Osteoblast (primary cell): Measurements from ENCODE around the gene RAI14. TPM values are rescaled to one million over a fixed set of nuclear protein-coding genes. Genes with fewer than 3 reads are reported as not detected.
"Not testable (repeated sequence)": the region's sequence is repeated elsewhere in the genome, so short reads cannot be mapped to it uniquely, and the experiment has no call there.

Source experiments
- DNase-seq: peaks from one replicate; pipeline ENCODE4 v3.0.0; 2011; ENCODE audit warnings: low spot score, mixed read lengths; ENCODE audit not compliant: insufficient read length; ENCODE audit errors: missing footprints
- H2AFZ ChIP-seq: 2 replicates; pipeline ENCODE4 v1.6.0; 2011; ENCODE audit warnings: mild to moderate bottlenecking, low read length
- H3K27ac ChIP-seq: 2 replicates; pipeline ENCODE4 v1.5.1; 2011; ENCODE audit warnings: mild to moderate bottlenecking, low read depth, low read length, moderate library complexity
- H3K27me3 ChIP-seq: 2 replicates; pipeline ENCODE4 v1.6.0; 2012; ENCODE audit warnings: mild to moderate bottlenecking, control low read depth, inconsistent platforms, low read length, moderate library complexity; ENCODE audit not compliant: insufficient read depth
- H3K36me3 ChIP-seq: 2 replicates; pipeline ENCODE4 v1.5.1; 2011; ENCODE audit warnings: mild to moderate bottlenecking, low read length, control low read depth, moderate library complexity; ENCODE audit not compliant: insufficient read depth
- H3K4me1 ChIP-seq: 2 replicates; pipeline ENCODE4 v1.5.1; 2011; ENCODE audit warnings: mild to moderate bottlenecking, low read length, control low read depth, moderate library complexity; ENCODE audit not compliant: insufficient read depth
- H3K4me2 ChIP-seq: 2 replicates; pipeline ENCODE4 v1.6.0; 2011; ENCODE audit warnings: mild to moderate bottlenecking, low read length; ENCODE audit not compliant: insufficient read depth
- H3K4me3 ChIP-seq: fragments of 200-600 bp; sonication (generic); 3 replicates; pipeline ENCODE4 v1.5.1; 2012; ENCODE audit warnings: mild to moderate bottlenecking, low read length, inconsistent platforms; ENCODE audit not compliant: insufficient read depth
- H3K79me2 ChIP-seq: 2 replicates; pipeline ENCODE4 v1.6.0; 2012; ENCODE audit warnings: mild to moderate bottlenecking, low read length, control low read depth, inconsistent platforms; ENCODE audit not compliant: insufficient read depth
- H3K9me3 ChIP-seq: 2 replicates; pipeline ENCODE4 v1.5.1; 2011; ENCODE audit warnings: low read depth, low read length, control low read depth
- H4K20me1 ChIP-seq: 2 replicates; pipeline ENCODE4 v1.6.0; 2012; ENCODE audit warnings: mild to moderate bottlenecking, low read length, control low read depth; ENCODE audit not compliant: insufficient read depth
- total RNA-seq: library from RNA; depleted of rRNA; stranded (reverse); fragments of >200 nt; gene quantifications from 2 replicates; pipeline ENCODE4 v1.2.3, GENCODE V29; 2012
- TF ChIP-seq, protein P1 (sequence below): IDR thresholded peaks from 2 replicates; pipeline ENCODE4 v1.5.1; 2011; ENCODE audit warnings: mild to moderate bottlenecking, low read depth, low read length, moderate library complexity; ENCODE audit errors: extremely low read depth

The RAI14 gene
- total RNA-seq, 1 donor: 149 TPM

DNA sequence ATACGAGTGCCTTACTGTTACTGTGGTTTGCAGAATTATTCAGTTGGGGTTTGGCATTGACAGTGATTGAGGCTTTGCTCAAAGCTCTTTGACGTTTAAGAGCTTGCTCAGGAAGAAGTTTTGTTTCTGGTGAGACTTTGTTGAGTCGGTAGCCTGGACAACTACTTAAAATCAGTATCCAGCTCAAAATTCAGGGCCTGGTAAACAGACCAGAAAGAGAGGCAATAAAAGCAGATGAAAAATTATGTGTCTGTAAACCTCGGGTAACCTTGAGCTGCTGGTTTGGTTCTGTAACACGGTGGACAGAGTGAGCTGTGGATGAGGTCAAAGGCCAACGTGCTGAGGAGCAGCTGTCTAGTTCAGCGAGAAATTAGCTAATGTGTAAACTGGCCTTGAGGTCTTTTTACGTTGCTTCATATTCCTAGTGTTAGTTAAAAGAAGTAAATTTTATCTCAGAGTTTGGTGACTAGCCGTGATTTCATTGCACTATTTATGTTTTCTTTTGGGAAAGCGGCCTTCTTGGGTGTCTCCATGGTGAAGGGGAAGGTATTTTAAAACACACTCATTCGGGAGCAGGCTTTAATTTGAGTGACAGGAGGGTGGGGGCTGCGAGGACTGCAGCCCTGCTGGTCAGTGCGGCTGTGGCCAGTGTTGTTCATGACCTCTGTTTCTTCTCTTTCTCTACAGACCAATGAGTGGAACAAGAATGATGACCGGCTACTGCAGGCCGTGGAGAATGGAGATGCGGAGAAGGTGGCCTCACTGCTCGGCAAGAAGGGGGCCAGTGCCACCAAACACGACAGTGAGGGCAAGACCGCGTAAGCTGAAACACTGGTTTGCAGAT lies 100.9 kb downstream of the RAI14 start:
- peaks cover 12% of the 10 kb centered on the region for H4K20me1 ChIP-seq
- TF ChIP-seq, protein P1, sequence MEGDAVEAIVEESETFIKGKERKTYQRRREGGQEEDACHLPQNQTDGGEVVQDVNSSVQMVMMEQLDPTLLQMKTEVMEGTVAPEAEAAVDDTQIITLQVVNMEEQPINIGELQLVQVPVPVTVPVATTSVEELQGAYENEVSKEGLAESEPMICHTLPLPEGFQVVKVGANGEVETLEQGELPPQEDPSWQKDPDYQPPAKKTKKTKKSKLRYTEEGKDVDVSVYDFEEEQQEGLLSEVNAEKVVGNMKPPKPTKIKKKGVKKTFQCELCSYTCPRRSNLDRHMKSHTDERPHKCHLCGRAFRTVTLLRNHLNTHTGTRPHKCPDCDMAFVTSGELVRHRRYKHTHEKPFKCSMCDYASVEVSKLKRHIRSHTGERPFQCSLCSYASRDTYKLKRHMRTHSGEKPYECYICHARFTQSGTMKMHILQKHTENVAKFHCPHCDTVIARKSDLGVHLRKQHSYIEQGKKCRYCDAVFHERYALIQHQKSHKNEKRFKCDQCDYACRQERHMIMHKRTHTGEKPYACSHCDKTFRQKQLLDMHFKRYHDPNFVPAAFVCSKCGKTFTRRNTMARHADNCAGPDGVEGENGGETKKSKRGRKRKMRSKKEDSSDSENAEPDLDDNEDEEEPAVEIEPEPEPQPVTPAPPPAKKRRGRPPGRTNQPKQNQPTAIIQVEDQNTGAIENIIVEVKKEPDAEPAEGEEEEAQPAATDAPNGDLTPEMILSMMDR: no peak

DNA sequence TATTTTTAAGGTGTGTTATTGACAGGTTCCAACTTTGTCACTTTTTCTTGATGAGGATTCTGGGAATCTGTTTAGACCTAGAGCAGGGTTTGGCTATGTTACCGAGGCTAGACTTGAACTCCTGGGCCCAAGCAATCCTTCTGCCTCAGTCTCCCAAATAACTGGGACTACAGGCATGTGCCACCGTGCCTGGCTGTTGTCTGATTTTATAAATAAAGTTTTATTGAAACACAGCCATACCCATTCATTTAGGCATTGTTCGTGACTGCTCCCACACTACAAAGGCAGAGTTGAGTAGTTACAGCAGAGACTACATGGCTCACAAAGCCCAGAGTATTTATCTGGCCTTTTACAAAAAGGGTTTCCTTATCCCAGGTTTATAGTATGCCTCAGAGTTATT lies 102.4 kb downstream of the RAI14 start:
- Histone ChIP-seq H3K27ac (no peak overlapping the region), H3K4me1 (peaks cover 27% of the 10 kb centered on the region), H3K4me3 (no peak overlapping the region), H3K9me3 (no peaks in the 10 kb centered on the region), H4K20me1 (peaks cover 11% of the 10 kb centered on the region), H3K4me2 (no peak overlapping the region), H3K79me2 (peaks cover 90% of the 10 kb centered on the region), H2AFZ (no peak overlapping the region), H3K27me3 (no peaks in the 10 kb centered on the region), H3K36me3 (peaks cover 55% of the 10 kb centered on the region)
- no peak for DNase-seq
- TF ChIP-seq, protein P1: no peak

More for the DNA sequence above, 100.9 kb downstream of the RAI14 start:
- Histone ChIP-seq H3K27me3 (no peaks in the 10 kb centered on the region), H3K9me3 (no peaks in the 10 kb centered on the region), H2AFZ (no peak overlapping the region), H3K4me2 (peak overlapping the region; percentile 14), H3K4me1 (peaks cover 14% of the 10 kb centered on the region), H3K27ac (peak overlapping the region; percentile 72), H3K4me3 (no peak overlapping the region), H3K36me3 (peaks cover 51% of the 10 kb centered on the region), H3K79me2 (peaks cover 89% of the 10 kb centered on the region)
- DNase-seq: no peak

DNA sequence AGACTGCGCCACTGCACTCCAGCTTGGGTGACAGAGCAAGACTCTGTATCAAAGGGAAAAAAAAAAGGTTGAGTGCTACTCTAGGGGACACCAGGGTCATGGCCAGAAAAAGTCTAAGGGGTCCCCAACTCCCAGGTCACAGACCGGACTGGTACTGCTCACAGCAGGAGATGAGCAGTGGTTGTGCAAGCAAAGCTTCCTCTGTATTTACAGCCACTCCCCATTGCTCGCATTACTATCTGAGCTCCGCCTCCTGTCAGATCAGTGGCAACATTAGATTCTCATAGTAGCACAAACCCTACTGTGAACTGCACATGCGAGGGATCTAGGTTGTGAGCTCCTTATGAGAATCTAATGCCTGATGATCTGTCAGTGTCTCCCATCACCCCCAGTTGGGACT lies 103.1 kb downstream of the RAI14 start:
- peaks cover 13% of the 10 kb centered on the region for H4K20me1 ChIP-seq
- not testable (repeated sequence) for H2AFZ ChIP-seq, H3K27ac ChIP-seq, H3K9me3 ChIP-seq, H3K4me2 ChIP-seq, DNase-seq, H3K27me3 ChIP-seq, H3K4me3 ChIP-seq
- H3K79me2 ChIP-seq: peaks cover 93% of the 10 kb centered on the region
- H3K4me1 ChIP-seq: peaks cover 27% of the 10 kb centered on the region
- H3K36me3 ChIP-seq: peaks cover 62% of the 10 kb centered on the region

DNA sequence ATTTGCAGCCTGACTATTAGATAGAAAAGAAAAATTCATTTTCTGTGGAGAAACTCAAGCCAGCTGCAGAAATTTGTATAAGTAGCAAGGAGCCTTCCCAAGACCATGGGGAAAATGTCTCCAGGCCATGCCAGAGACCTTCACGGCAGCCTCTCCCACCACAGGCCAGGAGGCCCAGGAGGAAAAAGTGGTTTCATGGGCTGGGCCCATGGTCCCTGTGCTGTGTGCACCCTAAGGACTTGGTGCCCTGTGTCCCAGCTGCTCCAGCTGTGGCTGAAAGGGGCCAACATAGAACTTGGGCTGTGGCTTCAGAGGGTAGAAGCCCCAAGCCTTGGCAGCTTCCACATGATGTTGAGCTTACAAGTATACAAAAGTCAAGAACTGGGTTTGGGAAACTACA lies 109.5 kb downstream of the RAI14 start:
- H3K36me3 ChIP-seq: peaks cover 67% of the 10 kb centered on the region
- peaks cover 93% of the 10 kb centered on the region for H3K79me2 ChIP-seq
- H4K20me1 ChIP-seq: peaks cover 11% of the 10 kb centered on the region

More for the DNA sequence above, 109.5 kb downstream of the RAI14 start:
- H3K4me2 ChIP-seq: no peak overlapping the region
- H3K9me3 ChIP-seq: no peaks in the 10 kb centered on the region
- H3K27ac ChIP-seq: no peak overlapping the region
- H2AFZ ChIP-seq: no peak overlapping the region
- DNase-seq: no peak
- no peaks in the 10 kb centered on the region for H3K27me3 ChIP-seq
- H3K4me1 ChIP-seq: peaks cover 14% of the 10 kb centered on the region
- no peak overlapping the region for H3K4me3 ChIP-seq
- TF ChIP-seq, protein P1: no peak
